Testis (tissue), 3 donors: Measurements from ENCODE around the gene SMOC2. TPM values are rescaled to one million over a fixed set of nuclear protein-coding genes. Genes with fewer than 3 reads are reported as not detected.

ENCODE experiments used
- DNase-seq: peaks from one replicate; pipeline ENCODE4 v3.0.0-alpha.2; 2019
- H3K27ac ChIP-seq, 2 donors: fragments of 200-600 bp; sonication (generic); one replicate each; pipeline ENCODE4 v1.5.1; 2019
- H3K27me3 ChIP-seq: fragments of 200-600 bp; sonication (generic); one replicate; pipeline ENCODE4 v1.5.1; 2019
- H3K36me3 ChIP-seq: fragments of 200-600 bp; sonication (generic); one replicate; pipeline ENCODE4 v1.5.1; 2017; ENCODE audit warnings: low read depth; ENCODE audit errors: missing control alignments
- H3K4me1 ChIP-seq: fragments of 200-600 bp; sonication (generic); one replicate; pipeline ENCODE4 v1.5.1; 2019
- H3K4me3 ChIP-seq, 2 donors: fragments of 200-600 bp; sonication (generic); one replicate each; pipeline ENCODE4 v1.5.1; 2017 to 2019
- H3K9me3 ChIP-seq: fragments of 200-600 bp; sonication (generic); one replicate; pipeline ENCODE4 v1.5.1; 2017
- POLR2A ChIP-seq: fragments of 450-650 bp; IDR thresholded peaks from one replicate; pipeline ENCODE4 v1.6.1; 2017; ENCODE audit warnings: antibody characterized with exemption, mild to moderate bottlenecking, moderate library complexity
- WGBS, 2 donors: methylation state at CpG; one replicate each; pipeline ENCODE4 v1.1.5; 2018; 5-methylcytosine and 5-hydroxymethylcytosine counted together
- intact Hi-C: fragments of 100-400 bp; cut with DNase I; formaldehyde crosslinking; loops from one replicate; pipeline ENCODE4 v1.15.1; 2023; ENCODE audit warnings: low total_unique reads
- polyA plus RNA-seq: library from polyadenylated mRNA; stranded (reverse); fragments of 350-450 nt; fragmentation: Illumina TruSeq; extraction: RNeasy Lipid Tissue Mini Kit (QIAGEN cat#74804); gene quantifications from one replicate; pipeline ENCODE4 v1.2.3, GENCODE V29; 2014; ENCODE audit warnings: low read depth, low replicate concordance; ENCODE audit not compliant: insufficient read depth
- total RNA-seq, 2 donors: library from RNA; depleted of rRNA; stranded (reverse); fragments of >200 nt; gene quantifications; one replicate each; pipeline ENCODE4 v1.2.3, GENCODE V29; 2016
- TF ChIP-seq, protein P1 (sequence below), 3 experiments: fragments of 450-650 bp in 2 of 3; fragments of 200-600 bp in 1 of 3; sonication (generic) in 1 of 3; IDR thresholded peaks; one replicate each; pipeline ENCODE4 v1.5.1; 2016 to 2019; ENCODE audit warnings: antibody characterized with exemption in 3 of 3, mild to moderate bottlenecking in 2 of 3, moderate library complexity in 1 of 3

The SMOC2 gene
- total and polyA plus RNA-seq, 3 donors from 2014 or later, result 78.4 to 140 (median 110) TPM

DNA sequence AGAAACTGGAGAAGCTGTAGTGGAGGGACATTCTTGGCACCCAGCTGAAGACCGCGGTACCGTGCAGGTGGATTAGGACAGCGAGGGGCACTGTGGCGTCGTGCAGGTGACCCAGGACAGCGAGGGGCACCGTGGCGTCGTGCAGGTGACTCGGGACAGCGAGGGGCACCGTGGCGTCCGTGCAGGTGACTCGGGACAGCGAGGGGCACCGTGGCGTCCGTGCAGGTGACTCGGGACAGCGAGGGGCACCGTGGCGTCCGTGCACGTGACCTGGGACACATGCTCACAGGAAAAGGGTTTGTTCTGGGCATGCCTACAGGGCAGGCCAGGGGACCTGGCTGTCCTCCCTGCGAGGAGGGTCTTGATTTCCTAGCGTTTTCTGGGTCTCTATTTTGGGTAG is 29.2 kb upstream of the SMOC2 start:
- peaks cover 5% of the 10 kb centered on the region for H3K4me1 ChIP-seq
- no peak overlapping the region for H3K27ac ChIP-seq
- no peak for DNase-seq
- intact Hi-C loops, result no loop called here
- peak overlapping the region in 1 of 2 donors; percentile 55 for H3K4me3 ChIP-seq
- no peaks in the 10 kb centered on the region for H3K27me3 ChIP-seq
- no peaks in the 10 kb centered on the region for H3K36me3 ChIP-seq
- TF ChIP-seq POLR2A, result no peak
- TF ChIP-seq, protein P1, sequence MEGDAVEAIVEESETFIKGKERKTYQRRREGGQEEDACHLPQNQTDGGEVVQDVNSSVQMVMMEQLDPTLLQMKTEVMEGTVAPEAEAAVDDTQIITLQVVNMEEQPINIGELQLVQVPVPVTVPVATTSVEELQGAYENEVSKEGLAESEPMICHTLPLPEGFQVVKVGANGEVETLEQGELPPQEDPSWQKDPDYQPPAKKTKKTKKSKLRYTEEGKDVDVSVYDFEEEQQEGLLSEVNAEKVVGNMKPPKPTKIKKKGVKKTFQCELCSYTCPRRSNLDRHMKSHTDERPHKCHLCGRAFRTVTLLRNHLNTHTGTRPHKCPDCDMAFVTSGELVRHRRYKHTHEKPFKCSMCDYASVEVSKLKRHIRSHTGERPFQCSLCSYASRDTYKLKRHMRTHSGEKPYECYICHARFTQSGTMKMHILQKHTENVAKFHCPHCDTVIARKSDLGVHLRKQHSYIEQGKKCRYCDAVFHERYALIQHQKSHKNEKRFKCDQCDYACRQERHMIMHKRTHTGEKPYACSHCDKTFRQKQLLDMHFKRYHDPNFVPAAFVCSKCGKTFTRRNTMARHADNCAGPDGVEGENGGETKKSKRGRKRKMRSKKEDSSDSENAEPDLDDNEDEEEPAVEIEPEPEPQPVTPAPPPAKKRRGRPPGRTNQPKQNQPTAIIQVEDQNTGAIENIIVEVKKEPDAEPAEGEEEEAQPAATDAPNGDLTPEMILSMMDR (IDR thresholded peaks at IDR 0.05), result no peak
- no peaks in the 10 kb centered on the region for H3K9me3 ChIP-seq
- WGBS, 2 donors, result 64 to 82% methylated on average over 27 to 28 of the region's 28 CpGs

DNA sequence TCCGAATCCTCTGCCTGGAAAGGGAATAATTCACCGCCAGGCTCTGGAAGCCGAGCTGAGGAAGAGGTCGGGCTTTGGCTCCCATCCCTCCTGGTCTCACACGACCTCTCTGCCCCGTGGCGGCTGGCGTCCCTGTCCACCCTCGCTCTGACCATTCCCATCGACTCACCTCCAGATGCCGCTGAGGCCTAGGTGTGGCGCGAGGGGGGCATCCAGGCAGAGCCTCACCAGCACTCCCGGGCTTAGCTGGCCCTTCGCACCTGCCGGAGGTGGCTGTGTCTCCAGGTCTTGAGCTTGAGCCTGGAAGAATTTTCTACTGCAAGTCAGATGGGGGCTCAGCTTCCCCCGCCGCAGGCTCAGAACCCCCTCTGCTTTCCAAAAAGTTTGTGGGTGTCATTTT is 28.5 kb upstream of the SMOC2 start:
- Histone ChIP-seq H3K27me3 (no peaks in the 10 kb centered on the region), H3K27ac (peak overlapping the region in 1 of 2 donors; percentile 82), H3K4me1 (peaks cover 11% of the 10 kb centered on the region), H3K4me3 (peak overlapping the region; percentile 15 to 55), H3K36me3 (no peaks in the 10 kb centered on the region), H3K9me3 (no peaks in the 10 kb centered on the region)
- no peak for DNase-seq
- intact Hi-C loops, result no loop called here
- TF ChIP-seq, protein P1 (IDR thresholded peaks at IDR 0.05), result no peak
- WGBS, 2 donors, result 62 to 87% methylated on average over 9 to 18 of the region's 18 CpGs

DNA sequence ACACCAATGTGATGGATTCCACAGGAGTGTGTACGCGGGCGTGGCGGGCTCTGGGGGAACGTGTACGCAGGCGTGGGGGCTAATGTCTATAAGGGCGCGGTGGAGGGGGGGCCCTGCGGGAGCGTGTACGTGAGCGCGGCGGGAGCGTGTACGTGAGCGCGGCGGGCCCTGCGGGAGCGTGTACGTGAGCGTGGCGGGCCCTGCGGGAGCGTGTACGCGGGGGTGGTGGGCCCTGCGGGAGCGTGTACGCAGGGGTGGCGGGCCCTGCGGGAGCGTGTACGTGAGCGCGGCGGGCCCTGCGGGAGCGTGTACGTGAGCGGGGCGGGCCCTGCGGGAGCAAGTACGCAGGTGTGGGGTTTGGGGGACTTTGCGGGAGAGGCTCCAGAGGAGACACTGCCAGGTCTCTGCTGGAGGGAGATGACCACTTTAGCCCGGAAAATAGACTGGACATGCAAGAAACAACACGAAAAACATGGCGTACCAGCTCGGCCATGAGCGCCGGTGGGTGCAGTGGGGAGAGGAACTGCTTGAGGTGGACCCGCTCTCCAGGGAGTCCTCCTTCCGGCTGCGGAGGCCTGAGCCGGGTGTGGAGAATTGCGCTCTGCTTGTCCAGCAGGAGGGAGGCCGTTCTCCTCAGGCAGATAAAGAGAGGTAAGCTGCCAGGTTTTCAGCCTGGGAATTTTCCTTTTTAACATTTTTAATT is 27.8 kb upstream of the SMOC2 start:
- H3K9me3 ChIP-seq, result no peaks in the 10 kb centered on the region
- intact Hi-C loops, result no loop called here
- H3K27me3 ChIP-seq, result no peaks in the 10 kb centered on the region
- peak; percentile 75 for DNase-seq
- H3K4me3 ChIP-seq, result peak overlapping the region; percentile 43 to 55
- no peaks in the 10 kb centered on the region for H3K36me3 ChIP-seq
- peaks cover 18% of the 10 kb centered on the region for H3K4me1 ChIP-seq
- WGBS, 2 donors, result 70 to 75% methylated on average over 59 of the region's 59 CpGs
- no peak for TF ChIP-seq POLR2A
- TF ChIP-seq, protein P1 (IDR thresholded peaks at IDR 0.05), result no peak
- H3K27ac ChIP-seq, result peak overlapping the region; percentile 82

DNA sequence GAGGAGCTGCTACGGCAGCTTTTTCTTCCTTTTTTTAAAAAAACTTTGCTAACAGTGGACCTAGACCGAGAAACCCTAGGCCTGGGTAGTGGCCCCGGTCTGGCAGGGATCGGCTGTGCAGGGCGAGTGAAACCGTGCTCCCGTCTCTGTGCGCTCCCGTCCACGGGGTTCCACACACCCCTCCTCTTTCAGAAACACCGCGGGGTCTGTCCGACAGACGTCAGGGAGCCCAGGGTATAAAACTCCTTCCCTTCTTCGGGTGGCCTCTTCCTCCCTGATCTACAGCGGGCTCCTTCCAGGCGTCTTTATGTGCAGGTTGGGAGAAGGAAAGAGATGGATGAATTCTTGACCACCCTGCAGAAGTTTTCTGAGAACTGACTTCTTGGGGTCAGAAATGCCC is 27.1 kb upstream of the SMOC2 start:
- intact Hi-C loops, result no loop called here
- peaks cover 25% of the 10 kb centered on the region for H3K4me1 ChIP-seq
- H3K36me3 ChIP-seq, result no peaks in the 10 kb centered on the region
- 42 to 55% methylated on average over 17 of the region's 17 CpGs for WGBS, 2 donors
- H3K27ac ChIP-seq, result peak overlapping the region; percentile 82
- no peak for TF ChIP-seq POLR2A
- TF ChIP-seq, protein P1 (IDR thresholded peaks at IDR 0.05), result no peak
- no peaks in the 10 kb centered on the region for H3K27me3 ChIP-seq
- no peak for DNase-seq
- no peaks in the 10 kb centered on the region for H3K9me3 ChIP-seq
- H3K4me3 ChIP-seq, result peak overlapping the region; percentile 43 to 55
